Choroid plexus epithelial cell (primary cell): Measurements from ENCODE around the gene ZIM2.
A peak's percentile ranks its signal among the peaks of the same experiment; 100 is the strongest.
"Not testable (repeated sequence)": the region's sequence is repeated elsewhere in the genome, so short reads cannot be mapped to it uniquely, and the experiment has no call there.

ENCODE experiments used
- DNase-seq: peaks from one replicate; pipeline ENCODE4 v3.0.0-alpha.2; 2010; ENCODE audit warnings: low read depth
- H3K4me3 ChIP-seq: 2 replicates; pipeline ENCODE4 v1.5.1; 2011; ENCODE audit warnings: low read depth, mild to moderate bottlenecking, control low read depth, low read length, moderate library complexity
- TF ChIP-seq, protein P1 (sequence below): conservative IDR thresholded peaks from 2 replicates; pipeline ENCODE4 v1.5.1; 2011; ENCODE audit warnings: low read depth, mild to moderate bottlenecking, control low read depth, inconsistent platforms, low read length, moderate library complexity

Gene ZIM2

DNA sequence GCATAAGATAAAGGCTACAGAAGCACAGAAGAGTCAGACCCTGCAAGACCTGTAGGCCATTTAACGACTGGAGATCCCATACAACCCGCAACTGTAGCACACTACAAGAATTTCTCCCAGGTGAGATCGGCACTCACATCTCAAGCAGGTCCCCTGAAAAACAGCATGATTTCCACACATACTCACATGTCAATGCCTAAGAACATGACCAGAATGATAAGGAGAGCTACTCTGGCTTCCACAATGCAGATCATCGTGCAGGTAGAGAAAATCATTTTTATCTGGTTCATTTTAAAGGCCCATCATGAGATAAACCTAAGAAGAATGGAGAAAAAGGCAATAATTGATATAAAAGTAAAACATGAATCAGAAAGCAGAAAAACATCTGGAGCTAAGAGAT lies 17.5 kb upstream of the ZIM2 start:
- TF ChIP-seq, protein P1, sequence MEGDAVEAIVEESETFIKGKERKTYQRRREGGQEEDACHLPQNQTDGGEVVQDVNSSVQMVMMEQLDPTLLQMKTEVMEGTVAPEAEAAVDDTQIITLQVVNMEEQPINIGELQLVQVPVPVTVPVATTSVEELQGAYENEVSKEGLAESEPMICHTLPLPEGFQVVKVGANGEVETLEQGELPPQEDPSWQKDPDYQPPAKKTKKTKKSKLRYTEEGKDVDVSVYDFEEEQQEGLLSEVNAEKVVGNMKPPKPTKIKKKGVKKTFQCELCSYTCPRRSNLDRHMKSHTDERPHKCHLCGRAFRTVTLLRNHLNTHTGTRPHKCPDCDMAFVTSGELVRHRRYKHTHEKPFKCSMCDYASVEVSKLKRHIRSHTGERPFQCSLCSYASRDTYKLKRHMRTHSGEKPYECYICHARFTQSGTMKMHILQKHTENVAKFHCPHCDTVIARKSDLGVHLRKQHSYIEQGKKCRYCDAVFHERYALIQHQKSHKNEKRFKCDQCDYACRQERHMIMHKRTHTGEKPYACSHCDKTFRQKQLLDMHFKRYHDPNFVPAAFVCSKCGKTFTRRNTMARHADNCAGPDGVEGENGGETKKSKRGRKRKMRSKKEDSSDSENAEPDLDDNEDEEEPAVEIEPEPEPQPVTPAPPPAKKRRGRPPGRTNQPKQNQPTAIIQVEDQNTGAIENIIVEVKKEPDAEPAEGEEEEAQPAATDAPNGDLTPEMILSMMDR = no peak
- H3K4me3 ChIP-seq = no peak overlapping the region
- DNase-seq = no peak

DNA sequence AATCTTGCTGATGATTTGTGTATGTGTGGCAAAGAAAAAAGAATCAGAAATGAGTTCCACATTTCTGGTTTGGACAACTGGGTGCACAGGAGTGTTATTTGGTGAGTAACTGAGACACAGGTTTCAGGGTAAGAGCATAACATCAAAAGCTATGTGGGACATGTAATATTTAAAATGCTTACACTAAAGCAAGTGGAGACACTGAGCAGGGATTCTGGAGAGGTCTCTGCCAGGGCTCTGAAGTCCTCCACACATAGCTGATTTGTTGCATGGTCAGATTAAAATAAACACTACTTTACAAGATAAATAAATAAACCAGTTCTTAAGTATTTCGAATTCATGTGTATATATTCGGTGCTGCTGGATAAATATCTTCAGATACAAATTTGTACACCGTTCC lies 16.3 kb upstream of the ZIM2 start:
- DNase-seq = no peak
- TF ChIP-seq, protein P1 = no peak
- H3K4me3 ChIP-seq = no peak overlapping the region

DNA sequence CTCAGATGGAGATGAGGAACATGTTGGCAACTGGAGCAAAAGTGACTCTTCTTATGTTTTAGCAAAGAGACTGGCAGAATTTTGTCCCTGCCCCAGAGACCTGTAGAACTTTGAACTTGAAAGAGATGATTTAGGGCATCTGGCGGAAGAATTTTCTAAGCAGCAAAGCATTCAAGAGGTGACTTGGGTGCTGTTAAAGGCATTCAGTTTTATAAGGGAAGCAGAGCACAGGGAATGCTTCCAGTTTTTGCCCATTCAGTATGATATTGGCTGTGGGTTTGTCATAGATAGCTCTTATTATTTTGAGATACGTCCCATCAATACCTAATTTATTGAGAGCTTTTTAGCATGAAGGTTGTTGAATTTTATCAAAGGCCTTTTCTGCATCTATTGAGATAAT lies 11.8 kb upstream of the ZIM2 start:
- H3K4me3 ChIP-seq, DNase-seq: not testable (repeated sequence)

DNA sequence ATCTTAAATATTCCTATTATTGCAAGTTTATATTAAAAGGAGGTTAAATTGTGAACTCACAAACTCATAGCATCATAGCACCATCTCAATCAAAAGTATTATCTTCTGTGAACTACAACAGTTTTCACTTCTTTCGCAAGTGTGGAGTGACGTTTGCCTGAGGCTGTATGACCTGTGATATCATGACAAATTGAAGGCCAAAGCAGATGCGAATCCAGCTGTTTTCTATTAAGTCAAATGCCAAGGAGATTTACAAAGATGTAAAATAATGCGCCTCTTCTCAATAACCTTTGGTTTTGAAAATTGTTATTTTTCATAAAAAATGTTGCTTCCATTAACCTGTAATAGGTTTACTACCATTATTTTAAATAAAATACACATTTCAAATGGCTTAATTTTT lies 7.6 kb upstream of the ZIM2 start:
- TF ChIP-seq, protein P1 = no peak
- H3K4me3 ChIP-seq = no peak overlapping the region
- no peak for DNase-seq

DNA sequence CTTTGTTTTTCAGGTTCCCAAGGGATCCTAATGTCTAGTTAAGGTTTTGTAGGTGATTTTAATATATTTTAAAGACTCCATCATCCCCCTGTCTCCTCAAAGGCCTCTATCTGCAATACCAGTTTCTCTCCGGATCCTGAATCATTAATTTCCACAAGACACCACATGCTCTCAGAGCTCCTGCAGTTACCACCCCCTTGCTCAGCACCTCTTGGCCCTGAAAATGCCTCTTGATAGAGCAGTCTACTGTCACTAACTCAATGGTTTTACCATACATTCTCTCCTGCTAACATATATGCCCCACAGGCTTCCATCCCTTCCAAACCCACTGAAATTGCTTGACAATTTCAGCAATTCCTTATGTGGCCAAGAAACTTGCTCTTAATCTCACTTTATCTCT lies 1.9 kb upstream of the ZIM2 start:
- DNase-seq = no peak
- no peak overlapping the region for H3K4me3 ChIP-seq

DNA sequence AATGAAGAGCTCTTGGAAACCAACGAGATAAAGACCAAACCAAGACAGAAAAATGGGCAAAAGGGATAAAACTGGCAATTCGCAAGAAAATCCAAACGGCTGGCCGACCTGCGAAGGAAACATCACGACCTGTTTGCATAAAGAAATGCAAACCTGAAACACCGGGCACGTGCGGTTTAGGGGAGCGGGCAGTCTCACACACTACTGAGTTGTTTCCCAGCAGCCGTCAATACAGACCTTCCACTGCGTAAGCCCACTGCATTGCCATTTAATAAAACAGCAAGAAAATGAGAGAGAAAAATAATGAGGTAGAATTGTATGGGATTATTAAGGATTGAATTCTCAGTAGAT lies 642 bp upstream of the ZIM2 start:
- H3K4me3 ChIP-seq = no peak overlapping the region
- DNase-seq = no peak
- TF ChIP-seq, protein P1 = no peak

More for the DNA sequence above, 1.9 kb upstream of the ZIM2 start:
- TF ChIP-seq, protein P1 = no peak

DNA sequence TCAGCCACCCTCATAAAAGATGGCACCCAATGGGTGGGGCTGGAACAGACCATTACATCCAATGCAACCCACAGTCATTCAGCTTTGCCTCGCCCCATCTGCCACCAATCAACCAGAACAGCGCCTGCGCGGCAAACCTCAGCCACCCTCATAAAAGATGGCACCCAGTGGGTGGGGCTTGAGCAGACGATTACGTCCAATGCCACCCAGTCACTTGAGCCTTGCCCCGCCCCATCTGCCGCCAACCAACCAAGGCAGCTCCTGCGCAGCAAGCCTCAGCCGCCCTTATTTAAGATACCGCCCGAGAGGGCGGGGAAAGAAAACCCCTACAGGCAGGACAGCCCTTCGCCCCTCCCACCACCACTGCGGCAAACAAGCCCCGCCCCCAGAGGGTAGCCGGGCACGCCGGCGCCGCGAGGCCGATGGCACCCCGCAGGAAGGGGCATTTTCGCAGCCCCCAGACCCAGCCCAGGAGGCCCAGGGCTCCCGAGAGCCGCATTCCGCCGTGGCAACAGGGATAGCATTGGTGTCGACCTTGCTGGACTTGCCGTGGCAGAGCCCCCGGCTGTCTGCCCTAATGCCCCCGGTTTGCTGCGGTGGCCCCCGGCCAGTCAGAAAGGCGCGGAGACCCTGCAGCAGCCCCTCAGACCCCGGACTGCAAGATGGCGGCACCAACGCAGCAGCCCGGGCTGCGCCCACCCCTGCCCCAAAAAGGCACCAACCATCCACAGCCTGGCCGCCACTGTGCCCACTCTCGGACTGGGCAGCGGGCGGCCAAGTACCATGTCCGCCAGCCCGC lies 675 bp downstream of the ZIM2 start:
- TF ChIP-seq, protein P1 = no peak
- DNase-seq = peak; percentile 67
- no peak overlapping the region for H3K4me3 ChIP-seq
